ENCODE results near the gene KRTAP9-3.

DNA sequence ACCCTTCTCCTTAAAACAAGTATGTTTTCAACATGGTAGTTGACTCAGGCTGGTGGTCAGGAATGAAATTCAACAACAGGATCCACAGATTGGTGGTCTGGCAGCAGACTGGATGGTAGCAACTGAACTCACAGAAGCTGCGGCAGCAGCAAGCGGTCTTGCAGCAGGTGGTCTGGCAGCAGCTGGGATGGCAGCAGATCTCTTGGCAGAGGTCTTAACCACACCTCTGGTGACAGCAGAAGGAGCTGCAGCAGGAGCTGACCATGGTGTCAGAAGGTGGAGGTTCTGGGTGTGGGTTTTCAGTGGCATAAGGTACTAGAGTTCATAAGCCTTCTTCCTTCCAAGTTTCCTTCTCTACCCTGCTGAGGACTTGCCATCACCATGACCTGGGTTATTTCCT is 45.4 kb upstream of the KRTAP9-3 start:
- TF ChIP-seq, protein P1, sequence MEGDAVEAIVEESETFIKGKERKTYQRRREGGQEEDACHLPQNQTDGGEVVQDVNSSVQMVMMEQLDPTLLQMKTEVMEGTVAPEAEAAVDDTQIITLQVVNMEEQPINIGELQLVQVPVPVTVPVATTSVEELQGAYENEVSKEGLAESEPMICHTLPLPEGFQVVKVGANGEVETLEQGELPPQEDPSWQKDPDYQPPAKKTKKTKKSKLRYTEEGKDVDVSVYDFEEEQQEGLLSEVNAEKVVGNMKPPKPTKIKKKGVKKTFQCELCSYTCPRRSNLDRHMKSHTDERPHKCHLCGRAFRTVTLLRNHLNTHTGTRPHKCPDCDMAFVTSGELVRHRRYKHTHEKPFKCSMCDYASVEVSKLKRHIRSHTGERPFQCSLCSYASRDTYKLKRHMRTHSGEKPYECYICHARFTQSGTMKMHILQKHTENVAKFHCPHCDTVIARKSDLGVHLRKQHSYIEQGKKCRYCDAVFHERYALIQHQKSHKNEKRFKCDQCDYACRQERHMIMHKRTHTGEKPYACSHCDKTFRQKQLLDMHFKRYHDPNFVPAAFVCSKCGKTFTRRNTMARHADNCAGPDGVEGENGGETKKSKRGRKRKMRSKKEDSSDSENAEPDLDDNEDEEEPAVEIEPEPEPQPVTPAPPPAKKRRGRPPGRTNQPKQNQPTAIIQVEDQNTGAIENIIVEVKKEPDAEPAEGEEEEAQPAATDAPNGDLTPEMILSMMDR (IDR thresholded peaks at IDR 0.05): no peak
- no peak for TF ChIP-seq POLR2AphosphoS5 (IDR thresholded peaks at IDR 0.05)
- no peak for TF ChIP-seq POLR2A (IDR thresholded peaks at IDR 0.05)
- no peak for TF ChIP-seq EP300 (IDR thresholded peaks at IDR 0.05)
